Activated CD4-positive, alpha-beta T cell treated with anti-CD3 and anti-CD28 coated beads for 1 hour (primary cell): ENCODE measurements around the gene TERB1.
A peak's percentile ranks its signal among the peaks of the same experiment; 100 is the strongest.
"Not testable (repeated sequence)": the region's sequence is repeated elsewhere in the genome, so short reads cannot be mapped to it uniquely, and the experiment has no call there.

ENCODE experiments used
- DNase-seq: peaks from one replicate; pipeline ENCODE4 v3.0.0-alpha.2; 2020

TERB1 gene

GRCh38 chr16:66824006-66824405 lies 22.6 kb upstream of the TERB1 start:
- no peak for DNase-seq

- DNase-seq = no peak
Observed at GRCh38 chr16:66814734-66815133, 13.3 kb upstream of the TERB1 start.

- DNase-seq = no peak
Observed at GRCh38 chr16:66811043-66811442, 9.7 kb upstream of the TERB1 start.

DNA sequence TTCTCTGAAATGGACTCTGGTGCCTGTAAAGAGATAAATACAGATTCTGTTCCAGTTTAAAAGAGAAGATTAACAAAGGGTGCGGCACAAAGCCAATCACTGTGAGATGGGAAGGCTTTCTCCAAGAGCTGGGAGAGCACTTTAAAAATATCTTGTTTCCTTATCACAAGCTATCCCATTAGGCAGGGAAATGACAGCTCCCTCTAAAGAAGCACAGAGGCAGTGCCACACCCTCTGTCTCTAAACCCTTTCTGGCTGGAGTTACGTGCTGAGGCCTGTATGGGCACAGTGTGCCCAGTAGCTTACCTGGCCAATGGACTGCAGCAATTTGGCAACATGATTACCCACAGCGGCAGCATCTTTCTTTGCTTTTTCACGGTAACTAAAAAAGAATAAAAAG lies 9.0 kb upstream of the TERB1 start:
- DNase-seq = no peak

GRCh38 chr16:66809765-66810164 lies 8.4 kb upstream of the TERB1 start:
- DNase-seq = no peak

DNA sequence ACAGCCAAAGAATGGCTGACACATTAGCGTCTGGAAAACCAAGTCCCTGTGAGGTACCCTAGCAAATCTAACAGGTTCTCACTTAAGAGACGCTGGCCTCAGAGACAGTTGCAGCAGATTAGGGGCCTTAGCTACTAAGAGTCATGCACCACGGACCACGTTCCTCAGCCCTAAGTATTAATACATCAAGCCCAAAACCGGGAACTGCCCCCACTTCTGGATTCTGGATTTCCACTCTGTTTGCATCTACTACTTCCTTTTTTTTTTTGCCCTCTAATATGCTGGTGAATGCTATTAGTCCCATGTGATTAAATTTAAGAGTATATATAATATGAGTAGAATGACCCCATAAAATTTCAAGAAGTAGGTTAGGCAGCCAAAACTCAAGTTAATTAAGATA lies 775 bp upstream of the TERB1 start:
- no peak for DNase-seq

- DNase-seq = no peak
Observed at GRCh38 chr16:66800856-66801255, 528 bp downstream of the TERB1 start.

DNA sequence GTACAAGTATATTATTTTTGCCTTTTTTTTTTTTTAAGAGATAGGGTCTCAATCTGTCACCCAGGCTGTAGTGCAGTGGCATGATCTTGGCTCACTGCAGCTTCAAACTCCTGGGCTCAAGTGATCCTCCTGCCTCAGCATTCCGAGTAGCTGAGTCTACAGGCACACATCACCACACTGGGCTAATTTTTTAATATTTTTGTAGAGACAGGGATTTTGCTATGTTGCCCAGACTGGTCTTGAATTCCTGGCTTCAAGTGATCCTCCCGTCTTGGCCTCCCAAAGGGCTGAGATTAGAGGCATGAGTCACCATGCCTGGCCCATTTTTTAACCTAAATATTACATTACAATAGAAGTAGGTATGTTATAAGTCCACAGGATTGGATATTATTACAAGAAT lies 3.2 kb downstream of the TERB1 start:
- DNase-seq = no peak

DNA sequence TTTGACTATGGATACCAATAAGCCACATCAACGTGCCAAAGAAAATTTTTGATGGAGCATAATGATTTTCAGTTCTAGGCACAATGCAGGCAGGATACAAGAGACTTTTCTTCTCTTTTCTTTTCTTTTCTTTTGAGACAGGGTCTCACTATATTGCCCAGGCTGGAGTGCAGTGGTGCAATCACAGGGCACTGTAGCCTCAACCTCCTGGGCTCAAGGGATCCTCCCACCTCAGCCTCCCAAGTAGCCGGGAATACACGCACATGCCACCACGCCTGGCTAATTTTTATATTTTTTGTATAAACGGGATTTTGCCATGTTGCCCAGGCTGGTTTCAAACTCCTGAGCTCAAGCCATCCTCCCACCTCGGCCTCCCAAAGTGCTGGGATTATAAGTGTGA lies 7.4 kb downstream of the TERB1 start:
- not testable (repeated sequence) for DNase-seq

DNA sequence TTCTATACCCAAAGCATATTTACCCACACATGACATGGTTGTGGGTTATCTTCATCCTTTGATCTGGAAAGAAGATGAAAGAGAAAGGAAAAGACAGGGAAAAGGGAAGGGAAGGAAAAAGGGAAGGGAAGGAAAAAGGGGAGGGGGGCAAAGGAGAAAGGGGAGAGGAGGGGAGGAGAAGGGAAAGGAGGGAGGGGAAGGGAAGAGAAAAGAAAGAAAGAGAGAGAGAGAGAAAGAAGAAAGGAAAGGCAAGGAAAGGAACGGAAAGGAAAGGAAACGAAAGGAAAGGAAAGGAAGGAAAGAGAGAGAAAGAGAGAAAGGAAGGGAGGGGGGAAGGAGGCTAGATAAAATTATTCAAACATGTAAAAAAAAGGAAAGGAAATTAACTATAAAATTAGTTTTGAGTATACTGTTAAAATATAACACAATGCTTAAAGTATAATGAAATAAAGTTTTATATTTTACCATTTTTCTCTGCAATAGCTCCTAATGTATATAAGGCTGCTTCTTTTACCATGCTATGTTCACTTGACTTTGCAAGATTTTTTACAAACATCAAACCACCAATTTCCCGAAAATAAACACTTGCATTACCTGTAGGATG lies 11.2 kb downstream of the TERB1 start:
- no peak for DNase-seq

GRCh38 chr16:66787427-66787826 lies 14.0 kb downstream of the TERB1 start:
- no peak for DNase-seq

DNA sequence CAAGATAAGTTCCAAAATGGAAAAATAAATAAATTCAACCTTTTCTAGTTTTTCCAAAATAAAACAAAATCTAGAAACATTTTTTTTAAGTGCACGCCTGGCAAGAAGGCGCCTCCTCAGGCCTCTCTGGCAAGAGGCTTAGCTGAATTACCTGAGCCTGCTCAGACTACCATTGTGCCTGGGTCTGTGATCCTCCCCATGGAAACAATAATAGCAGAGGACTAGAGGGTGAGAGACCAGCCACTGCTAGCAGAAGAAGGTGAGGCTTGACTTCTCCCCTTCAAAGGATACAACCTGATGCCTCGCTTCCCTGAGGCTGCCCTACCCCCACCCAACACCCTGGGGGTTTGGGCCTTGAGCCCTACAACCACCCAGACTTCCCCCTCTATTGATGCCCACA lies 14.8 kb downstream of the TERB1 start:
- DNase-seq = no peak

- no peak for DNase-seq
Observed at GRCh38 chr16:66776457-66776856, 24.9 kb downstream of the TERB1 start.

DNA sequence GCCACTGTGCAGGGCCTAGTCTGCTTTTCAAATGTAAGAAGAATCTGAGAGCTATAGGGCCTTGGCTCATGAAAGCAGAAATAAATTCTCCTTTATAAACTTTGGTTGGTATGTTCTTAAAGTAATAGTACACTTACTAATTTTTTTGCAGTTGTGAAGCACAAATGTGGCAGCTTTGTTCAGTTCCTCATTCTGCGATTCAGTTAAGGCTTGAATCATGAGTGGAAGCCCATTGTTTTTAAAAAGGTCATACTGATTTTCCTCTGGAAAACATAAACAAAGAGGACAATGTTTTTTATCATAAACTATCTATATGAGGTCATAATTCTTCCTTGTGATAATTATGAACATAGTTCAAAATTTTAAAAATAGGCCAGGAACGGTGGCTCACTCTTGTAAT lies 26.4 kb downstream of the TERB1 start:
- no peak for DNase-seq

DNA sequence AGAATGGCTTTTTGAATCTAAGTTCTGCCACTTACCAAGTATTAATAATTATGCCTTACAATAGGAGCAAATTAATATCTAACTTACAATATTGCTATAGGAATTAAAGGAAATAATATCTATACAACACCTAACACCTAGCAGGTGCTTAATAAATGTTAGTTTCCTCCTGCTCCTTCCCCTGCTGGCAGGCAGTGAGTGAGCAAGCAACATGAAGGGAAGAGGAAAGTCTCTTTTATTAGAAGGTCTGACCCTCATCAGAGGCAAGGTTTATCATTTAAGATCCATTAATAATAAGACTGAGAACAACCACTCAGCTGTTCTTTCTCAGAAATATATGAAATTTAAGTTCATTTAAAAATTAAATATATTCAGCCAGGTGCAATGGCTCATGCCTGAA lies 43.3 kb downstream of the TERB1 start:
- DNase-seq = no peak

GRCh38 chr16:66754819-66755218 lies 46.6 kb downstream of the TERB1 start:
- DNase-seq = no peak

DNA sequence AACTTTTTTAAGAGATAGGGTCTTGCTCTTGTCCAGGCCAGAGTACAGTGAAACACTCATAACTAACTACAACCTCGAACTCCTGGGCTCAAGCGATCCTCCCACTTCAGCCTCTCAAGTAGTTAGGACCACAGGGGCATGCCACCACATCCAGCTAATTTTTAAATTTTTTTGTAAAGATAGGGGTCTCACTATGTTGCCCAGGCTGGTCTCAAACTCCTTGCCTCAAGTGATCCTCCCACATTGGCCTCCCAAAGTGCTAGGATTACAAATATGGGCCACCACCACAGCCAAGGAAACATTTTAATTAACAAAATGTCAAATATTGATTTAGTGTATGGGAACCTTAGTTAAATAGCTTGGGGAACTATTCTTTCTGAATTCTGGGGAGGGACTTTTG lies 47.2 kb downstream of the TERB1 start:
- no peak for DNase-seq

DNA sequence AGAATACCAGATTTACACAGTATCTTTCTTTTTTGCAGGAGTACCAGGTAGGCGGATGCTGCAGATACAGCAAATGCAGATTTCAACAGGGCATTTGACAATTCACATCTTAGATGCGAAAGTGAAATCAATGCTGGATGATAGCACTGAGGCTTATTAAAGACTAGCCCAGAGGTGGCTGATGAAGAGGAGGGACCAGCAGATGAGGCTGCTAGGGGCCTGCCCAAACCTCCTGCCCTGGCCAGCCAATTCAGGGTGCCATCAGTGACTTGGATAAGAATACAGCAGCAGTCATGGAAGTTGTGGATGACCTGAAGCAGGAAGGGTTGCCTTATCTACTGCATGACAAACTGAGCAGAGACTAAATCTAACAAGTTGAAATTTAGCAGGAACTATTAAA lies 48.4 kb downstream of the TERB1 start:
- no peak for DNase-seq

GRCh38 chr16:66752379-66752778 lies 49.0 kb downstream of the TERB1 start:
- DNase-seq = no peak

GRCh38 chr16:66751992-66752322 lies 49.4 kb downstream of the TERB1 start:
- no peak for DNase-seq

DNA sequence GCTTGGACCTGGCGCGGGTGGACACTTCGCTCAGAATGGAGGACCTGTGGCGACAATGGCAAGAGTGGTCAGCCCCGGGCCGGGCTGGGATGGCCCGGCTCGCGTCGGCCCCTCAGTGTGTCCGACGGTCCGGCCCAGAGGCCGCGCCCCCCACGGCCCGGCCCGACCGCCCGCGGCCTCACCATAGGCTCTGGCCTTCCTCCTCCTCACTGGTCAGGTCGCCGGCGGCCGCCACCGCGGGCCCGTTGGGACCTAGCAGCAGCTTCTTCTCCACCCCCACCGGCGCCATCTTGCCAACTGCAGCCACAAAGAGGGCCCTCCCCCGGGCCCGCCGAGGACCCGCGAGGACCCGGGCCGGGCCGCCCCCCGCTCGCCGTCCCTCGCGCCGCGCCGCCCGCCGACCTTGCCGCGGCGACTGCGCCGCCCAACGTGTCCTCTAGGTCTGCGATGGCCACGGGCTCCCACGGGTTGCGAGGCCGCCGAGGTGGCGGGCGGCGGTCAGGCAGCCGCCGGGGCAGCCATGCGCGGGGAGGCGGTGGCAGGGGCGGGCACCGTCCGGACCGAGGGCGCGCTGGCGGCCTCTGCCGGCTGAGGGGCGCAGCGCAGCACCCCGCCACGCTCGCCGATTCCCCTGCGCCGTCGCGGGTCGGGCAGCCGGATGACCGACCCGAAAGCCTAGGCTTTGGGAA lies 49.9 kb downstream of the TERB1 start, which contains the start of gene DYNC1LI2:
Gene DYNC1LI2 (minus strand): TSS at position 307 of the 689 bp plus-strand sequence. CDS start 18 bp downstream, at position 289.
- DNase-seq = peak; percentile 70

DNA sequence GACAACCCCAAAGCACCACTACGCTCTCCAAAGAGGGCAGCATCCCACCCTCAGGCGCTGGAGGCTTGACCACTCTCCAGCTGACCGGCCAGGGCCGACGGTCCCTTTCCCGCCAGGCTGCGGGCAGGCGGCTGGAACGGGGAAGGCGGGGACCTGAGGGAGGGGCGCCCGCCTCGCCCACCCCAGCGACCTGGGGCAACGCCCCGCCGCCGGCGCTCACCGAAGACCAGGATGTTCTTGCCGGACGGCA lies 50.4 kb downstream of the TERB1 start:
- DNase-seq = no peak

DNA sequence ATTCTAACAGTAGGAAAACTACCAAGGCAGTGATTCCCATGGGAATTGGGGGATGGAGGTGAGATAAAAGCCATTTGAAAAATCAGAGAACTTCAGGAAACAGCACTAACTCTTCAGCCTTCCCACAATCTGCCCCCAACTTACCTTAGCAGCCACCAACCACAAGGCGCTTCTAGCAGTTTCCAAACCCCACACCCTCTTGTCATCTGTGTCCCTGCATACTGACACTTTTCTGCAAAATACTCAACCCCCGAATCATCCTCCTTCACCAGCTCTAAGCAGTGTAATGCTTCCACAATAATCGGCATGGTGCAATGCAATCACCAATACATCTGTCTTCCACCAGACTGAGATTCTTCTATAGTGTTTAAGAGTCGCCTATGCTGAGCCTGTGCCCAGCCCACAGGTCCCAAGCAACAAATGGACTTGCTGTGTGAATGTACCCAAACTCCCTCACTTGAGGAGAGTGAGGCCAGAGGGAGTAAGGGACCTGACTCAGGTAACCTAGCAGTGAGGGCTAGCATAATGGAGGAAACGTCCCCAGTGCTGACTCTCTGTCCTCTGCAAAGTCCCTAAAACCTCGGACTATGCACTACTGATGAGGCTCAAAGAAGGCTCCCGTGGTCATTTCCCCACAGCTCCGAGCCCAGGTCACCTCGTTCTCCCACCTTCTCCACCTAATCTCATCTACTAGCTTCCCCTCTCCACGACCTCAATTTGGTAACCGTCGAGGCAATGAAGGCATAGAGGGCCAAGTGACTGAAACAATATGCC lies 50.9 kb downstream of the TERB1 start:
- no peak for DNase-seq

DNA sequence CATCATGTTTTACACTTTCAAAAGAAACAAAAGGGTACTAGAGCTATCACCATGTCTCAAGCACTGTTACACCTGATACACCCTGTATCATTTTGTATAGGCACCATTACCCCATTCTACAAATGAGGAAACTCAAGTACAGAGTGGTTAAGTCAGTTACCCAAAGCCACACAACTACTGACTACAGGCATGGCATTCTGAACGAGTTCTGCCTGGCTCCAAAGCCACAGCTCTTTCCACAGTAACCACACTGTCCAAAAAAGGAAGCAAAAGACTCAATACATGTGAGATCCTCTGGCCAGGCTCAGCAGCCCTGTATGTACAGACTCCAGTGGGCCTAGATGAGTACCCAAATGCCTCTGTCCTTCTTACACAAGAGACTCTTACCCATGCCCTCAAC lies 54.7 kb downstream of the TERB1 start:
- no peak for DNase-seq

GRCh38 chr16:66746048-66746447 lies 55.3 kb downstream of the TERB1 start:
- no peak for DNase-seq
